SK-N-SH (cell line): Measurements from ENCODE around the gene GALNT5. TPM values are rescaled to one million over a fixed set of nuclear protein-coding genes. Genes with fewer than 3 reads are reported as not detected.

ENCODE experiments used
- CTCF ChIA-PET: fragments of 300-600, 350-600 bp; formaldehyde crosslinking; extraction: SDS; loops from one replicate; lab custom pipeline; 2021; lab: Yijun Ruan, JAX
- POLR2A ChIA-PET: fragments of 350-600 bp; sonication (Branson Sonifier 250); formaldehyde crosslinking; extraction: SDS; loops from one replicate; lab custom pipeline; 2020; ENCODE audit warnings: antibody characterized with exemption, inconsistent platforms; lab: Yijun Ruan, JAX
- DNase-seq: peaks from one replicate; pipeline ENCODE4 v3.0.0; 2012
- H2AFZ ChIP-seq: fragments of 200-600 bp; sonication (generic); 2 replicates; pipeline ENCODE4 v1.8.1; 2016; ENCODE audit warnings: antibody characterized with exemption, mild to moderate bottlenecking, low read depth
- H3F3A ChIP-seq: fragments of 200-600 bp; sonication (generic); replicated peaks from 2 replicates; pipeline ENCODE3; 2016; ENCODE audit warnings: antibody characterized with exemption, mild to moderate bottlenecking; ENCODE audit not compliant: insufficient read depth
- H3K27ac ChIP-seq, 2 experiments: fragments of 200-500 bp in 1 of 2; fragments of 200-600 bp in 1 of 2; sonication (Bioruptor generic) in 1 of 2; sonication (generic), shearing (Covaris generic) in 1 of 2; 2 replicates each; pipeline versions ENCODE4 v1.5.1 to v1.6.1; 2014 to 2016; ENCODE audit warnings: low read depth in 2 of 2, inconsistent platforms in 1 of 2, low read length in 1 of 2, mild to moderate bottlenecking in 1 of 2, mixed read lengths in 1 of 2
- H3K27me3 ChIP-seq: fragments of 200-600 bp; sonication (generic), shearing (Covaris generic); 2 replicates; pipeline ENCODE4 v1.6.1; 2016; ENCODE audit warnings: mixed run types; ENCODE audit not compliant: insufficient read depth
- H3K36me3 ChIP-seq, 2 experiments: fragments of 200-500 bp in 1 of 2; fragments of 200-600 bp in 1 of 2; sonication (Bioruptor generic) in 1 of 2; sonication (generic) in 1 of 2; replicated peaks in 1 of 2; 2 replicates each; pipeline versions ENCODE3 to v1.5.1; 2014 to 2016; ENCODE audit warnings: low read length in 1 of 2, mild to moderate bottlenecking in 1 of 2; ENCODE audit not compliant: insufficient read depth in 2 of 2, control insufficient read depth in 1 of 2
- H3K4me1 ChIP-seq, 2 experiments: fragments of 200-500 bp in 1 of 2; fragments of 200-600 bp in 1 of 2; sonication (Bioruptor generic) in 1 of 2; sonication (generic), shearing (Covaris generic) in 1 of 2; 2 replicates each; pipeline versions ENCODE4 v1.5.1 to v1.6.1; 2014 to 2016; ENCODE audit warnings: low read depth in 1 of 2, low read length in 1 of 2, mixed run types in 1 of 2; ENCODE audit not compliant: insufficient read depth in 2 of 2, control insufficient read depth in 1 of 2
- H3K4me2 ChIP-seq: fragments of 200-600 bp; sonication (generic), shearing (Covaris generic); 2 replicates; pipeline ENCODE4 v1.6.1; 2017; ENCODE audit warnings: mixed run types
- H3K4me3 ChIP-seq, 2 experiments: fragments of 200-500 bp in 1 of 2; fragments of 200-600 bp in 1 of 2; sonication (Bioruptor generic) in 1 of 2; sonication (generic), shearing (Covaris generic) in 1 of 2; 2 replicates each; pipeline versions ENCODE4 v1.5.1 to v1.8.1; 2014 to 2016; ENCODE audit warnings: low read depth in 2 of 2, inconsistent platforms in 1 of 2, low read length in 1 of 2, mild to moderate bottlenecking in 1 of 2, mixed read lengths in 1 of 2, moderate library complexity in 1 of 2
- H3K79me2 ChIP-seq: fragments of 200-600 bp; sonication (generic); 2 replicates; pipeline ENCODE4 v1.8.1; 2017; ENCODE audit warnings: mild to moderate bottlenecking; ENCODE audit not compliant: insufficient read depth
- H3K9ac ChIP-seq: fragments of 200-600 bp; sonication (generic); 2 replicates; pipeline ENCODE4 v1.6.1; 2017; ENCODE audit warnings: mixed run types
- H3K9me2 ChIP-seq: fragments of 200-600 bp; sonication (generic); 2 replicates; pipeline ENCODE4 v1.6.1; 2017; ENCODE audit warnings: mixed run types
- H3K9me3 ChIP-seq: fragments of 200-600 bp; sonication (generic); 2 replicates; pipeline ENCODE4 v1.6.1; 2017; ENCODE audit warnings: mixed run types, mild to moderate bottlenecking, moderate library complexity
- H4K20me1 ChIP-seq: fragments of 200-600 bp; sonication (generic); 2 replicates; pipeline ENCODE4 v1.6.1; 2017; ENCODE audit warnings: mild to moderate bottlenecking, mixed run types; ENCODE audit not compliant: insufficient read depth
- CHD2 ChIP-seq: fragments of 150-350 bp; IDR thresholded peaks from 2 replicates; pipeline ENCODE4 v1.6.1; 2018; ENCODE audit warnings: low read length; ENCODE audit not compliant: partially characterized antibody
- CTCF ChIP-seq: fragments of 200-600 bp; sonication (generic); IDR thresholded peaks from 2 replicates; pipeline ENCODE4 v1.6.1; 2017; ENCODE audit warnings: antibody characterized with exemption, mild to moderate bottlenecking, moderate library complexity
- EZH2phosphoT487 ChIP-seq: fragments of 200-600 bp; sonication (generic); IDR thresholded peaks from 2 replicates; pipeline ENCODE4 v1.6.1; 2017; ENCODE audit warnings: low read depth, mixed run types, mild to moderate bottlenecking, antibody characterized with exemption, moderate library complexity, borderline replicate concordance
- FOSL2 ChIP-seq: IDR thresholded peaks from 2 replicates; pipeline ENCODE4 v1.4.0; 2012; ENCODE audit warnings: low read depth, mild to moderate bottlenecking, moderate library complexity, borderline replicate concordance
- FOXJ3 ChIP-seq: sonication (generic); formaldehyde crosslinking; IDR thresholded peaks from 2 replicates; pipeline ENCODE4 v1.5.1; 2020; ENCODE audit warnings: mild to moderate bottlenecking, missing genetic modification reagents
- GABPA ChIP-seq: IDR thresholded peaks from 2 replicates; pipeline ENCODE4 v1.4.0; 2012; ENCODE audit warnings: low read depth, mild to moderate bottlenecking
- GATA2 ChIP-seq: sonication (generic); formaldehyde crosslinking; IDR thresholded peaks from 2 replicates; pipeline ENCODE4 v1.5.0; 2020; ENCODE audit warnings: mild to moderate bottlenecking, missing genetic modification reagents
- IRF3 ChIP-seq: fragments of 150-350 bp; IDR thresholded peaks from 2 replicates; pipeline ENCODE4 v1.6.1; 2016; ENCODE audit warnings: mild to moderate bottlenecking, low read depth, low read length
- MAX ChIP-seq: IDR thresholded peaks from 2 replicates; pipeline ENCODE4 v1.4.0; 2012; ENCODE audit warnings: low read depth
- NFIC ChIP-seq: IDR thresholded peaks from 2 replicates; pipeline ENCODE4 v1.4.0; 2012; ENCODE audit warnings: borderline replicate concordance
- NRF1 ChIP-seq: IDR thresholded peaks from 2 replicates; pipeline ENCODE4 v1.6.1; 2012; ENCODE audit warnings: low read depth, mild to moderate bottlenecking, low read length
- PBX3 ChIP-seq: IDR thresholded peaks from 2 replicates; pipeline ENCODE4; 2012
- POLR2AphosphoS5 ChIP-seq: IDR thresholded peaks from 2 replicates; pipeline ENCODE4 v1.6.1; 2012; ENCODE audit warnings: low read depth, low read length
- RCOR1 ChIP-seq: fragments of 150-350 bp; IDR thresholded peaks from 2 replicates; pipeline ENCODE4 v1.6.1; 2017; ENCODE audit warnings: antibody characterized with exemption, low read length
- RFX5 ChIP-seq: IDR thresholded peaks from 2 replicates; pipeline ENCODE4 v1.6.1; 2012; ENCODE audit warnings: mild to moderate bottlenecking, improper control_type of control experiment, low read length
- RXRA ChIP-seq: IDR thresholded peaks from 2 replicates; pipeline ENCODE4 v1.4.0; 2012; ENCODE audit warnings: low read depth, mild to moderate bottlenecking, borderline replicate concordance
- SMC3 ChIP-seq: IDR thresholded peaks from 2 replicates; pipeline ENCODE4 v1.6.1; 2012; ENCODE audit warnings: low read depth, low read length, improper control_type of control experiment
- TAF1 ChIP-seq: IDR thresholded peaks from 2 replicates; pipeline ENCODE4 v1.6.1; 2012; ENCODE audit warnings: low read depth, mild to moderate bottlenecking, low read length, moderate library complexity, borderline replicate concordance
- TCF12 ChIP-seq: IDR thresholded peaks from 2 replicates; pipeline ENCODE4 v1.4.0; 2012
- TEAD4 ChIP-seq: IDR thresholded peaks from 2 replicates; pipeline ENCODE4 v1.4.0; 2012; ENCODE audit warnings: mild to moderate bottlenecking, borderline replicate concordance; ENCODE audit not compliant: insufficient read depth
- USF1 ChIP-seq: IDR thresholded peaks from 2 replicates; pipeline ENCODE4 v1.4.0; 2012; ENCODE audit warnings: low read depth, borderline replicate concordance
- USF2 ChIP-seq: fragments of 150-350 bp; IDR thresholded peaks from 2 replicates; pipeline ENCODE4 v1.6.1; 2017; ENCODE audit warnings: antibody characterized with exemption, low read length, low read depth, borderline replicate concordance
- ZBTB33 ChIP-seq: IDR thresholded peaks from 2 replicates; pipeline ENCODE4 v1.4.0; 2012; ENCODE audit warnings: low read depth, borderline replicate concordance
- WGBS: methylation state at CpG from one replicate; pipeline ENCODE4 v1.1.6; 2017; ENCODE audit warnings: low lambda C conversion rate; 5-methylcytosine and 5-hydroxymethylcytosine counted together
- polyA plus RNA-seq, 3 experiments: library from polyadenylated mRNA; depleted of rRNA; stranded (reverse); fragments of >200 nt; gene quantifications; 2 replicates each; pipeline ENCODE4 v1.2.3, GENCODE V29; 2012

Gene GALNT5
- polyA plus RNA-seq, 1 of the 3 experiments (the other 2 are of a cell fraction) = 10.4 TPM

- TF ChIP-seq EZH2phosphoT487 (no peak), POLR2AphosphoS5 (no peak), RXRA (no peak), ZBTB33 (no peak), RFX5 (no peak)
Observed at GRCh38 chr2:157325786-157326185, 68.3 kb downstream of the GALNT5 start, which contains the start of gene ERMN (continued).

GRCh38 chr2:157326698-157327097 is 69.2 kb downstream of the GALNT5 start:
- Histone ChIP-seq H3K4me2 (no peak overlapping the region), H3K9ac (no peak overlapping the region), H2AFZ (no peak overlapping the region), H3K79me2 (no peaks in the 10 kb centered on the region), H3K36me3 (no peaks in the 10 kb centered on the region), H3K27me3 (peaks cover 31% of the 10 kb centered on the region; the same call in 1 of the 2 replicates), H3K9me3 (no peaks in the 10 kb centered on the region), H3F3A (no peaks in the 10 kb centered on the region), H3K4me1 (no peaks in the 10 kb centered on the region), H3K4me3 (no peak overlapping the region), H4K20me1 (no peaks in the 10 kb centered on the region), H3K27ac (no peak overlapping the region), H3K9me2 (no peaks in the 10 kb centered on the region)
- WGBS = 23% methylated on average over 3 of the region's 3 CpGs
- CTCF ChIA-PET = interaction anchor here (0.8 to 5.6 kb wide), 14 partner anchors 8 to 166 kb away, joined by 3 to 67 read pairs (median 5); no protein-coding TSS in a partner anchor
- DNase-seq = no peak
- POLR2A ChIA-PET = no interaction called here
- TF ChIP-seq FOXJ3 (CRISPR knock-in tag) (no peak), IRF3 (no peak), MAX (no peak), TEAD4 (no peak), RCOR1 (no peak), GATA2 (CRISPR knock-in tag) (no peak), USF1 (no peak), CTCF (no peak), NRF1 (no peak), FOSL2 (no peak), SMC3 (no peak), CHD2 (no peak), TCF12 (no peak), NFIC (no peak), TAF1 (no peak), GABPA (no peak), PBX3 (no peak), USF2 (no peak)
